ENCODE results near the gene KCTD3.

KCTD3 gene

GRCh38 chr1:215652371-215652770 lies 85.3 kb downstream of the KCTD3 start:
- DNase-seq (ENCODE audit: low read depth in 2 of 2), result no peak

GRCh38 chr1:215657047-215657446 lies 89.9 kb downstream of the KCTD3 start:
- DNase-seq (ENCODE audit: low read depth in 2 of 2), result no peak

DNA sequence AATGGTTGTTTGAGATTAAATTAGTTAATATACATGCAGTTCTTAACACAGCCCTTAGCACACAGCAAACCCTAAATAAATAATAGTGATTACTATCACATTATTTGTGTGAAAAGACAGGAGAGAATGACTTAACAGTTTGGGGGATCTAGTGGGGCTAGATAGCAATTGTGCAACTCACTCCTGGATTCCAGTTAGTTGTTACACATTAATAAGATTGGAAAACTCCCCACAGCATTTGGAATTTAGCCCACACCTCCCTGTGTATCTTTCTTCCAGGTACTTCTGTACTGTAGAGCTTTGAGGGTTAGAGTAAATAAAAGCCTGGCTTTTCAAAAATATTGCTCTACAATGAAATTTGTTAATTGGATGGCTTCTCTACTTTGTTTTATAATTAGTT lies 93.2 kb downstream of the KCTD3 start:
- DNase-seq (ENCODE audit: low read depth in 2 of 2), result no peak

- no peak for DNase-seq (ENCODE audit: low read depth in 2 of 2)
Observed at GRCh38 chr1:215661033-215661432, 93.9 kb downstream of the KCTD3 start.

DNA sequence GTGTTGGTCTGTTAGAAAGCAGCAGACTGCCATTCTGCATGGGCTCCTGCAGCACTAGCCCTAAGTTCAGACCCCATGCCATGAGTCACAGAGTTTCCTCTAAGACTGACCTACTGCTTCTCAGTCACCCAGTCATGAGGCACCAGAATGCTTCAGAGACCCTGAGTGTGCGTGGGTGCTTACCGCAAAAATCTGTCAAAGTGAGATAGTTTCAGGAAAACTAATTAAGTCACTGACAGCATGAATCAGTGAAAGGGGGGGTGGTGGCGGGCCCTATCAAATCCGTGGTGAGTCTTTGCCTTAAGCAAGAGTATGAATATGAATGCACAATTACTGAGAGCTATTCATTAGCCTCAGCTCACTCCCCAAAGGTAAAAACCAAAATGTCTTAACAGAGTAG lies 98.1 kb downstream of the KCTD3 start:
- peak; percentile 9 to 11 for DNase-seq (ENCODE audit: low read depth in 2 of 2)

- no peak for DNase-seq (ENCODE audit: low read depth in 2 of 2)
Observed at GRCh38 chr1:215667761-215668160, 100.7 kb downstream of the KCTD3 start.

DNA sequence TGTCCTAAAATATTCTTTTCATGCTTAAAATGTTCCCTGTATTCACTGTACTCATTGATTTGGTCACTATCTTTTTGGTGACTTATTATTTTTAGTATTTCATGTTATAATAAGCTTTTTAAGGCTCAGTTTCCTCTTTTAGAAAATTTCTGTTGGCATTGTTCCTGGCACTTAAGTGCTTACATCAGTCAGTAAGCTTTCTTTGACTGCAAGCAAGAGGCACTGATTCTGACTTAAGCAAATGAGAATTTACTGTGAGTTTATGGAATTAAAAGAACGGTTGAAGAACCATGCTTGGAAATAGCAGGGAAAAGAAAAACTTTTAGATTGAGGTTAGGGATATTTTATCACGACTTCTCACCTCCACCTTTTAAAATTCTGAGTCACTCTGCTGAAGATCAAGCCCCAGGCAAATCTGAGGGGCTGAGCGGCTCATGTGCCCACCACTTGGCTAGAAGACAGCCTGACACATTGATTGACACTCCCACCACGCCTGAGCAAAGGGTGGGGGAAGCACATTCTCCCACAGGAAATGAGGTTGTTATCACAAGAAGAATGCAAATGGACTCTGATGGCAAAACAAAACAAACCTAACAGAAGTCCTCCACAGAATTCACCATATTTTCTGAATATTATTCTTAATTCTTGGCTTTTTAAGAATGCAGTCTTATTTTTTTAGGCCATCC lies 102.8 kb downstream of the KCTD3 start:
- no peak for DNase-seq (ENCODE audit: low read depth in 2 of 2)

All from stimulated activated CD4-positive, alpha-beta T cell treated with anti-CD3 and anti-CD28 coated beads, Interleukin-4, amount 100 ng/mL, for 48 hours (primary cell).